ENCODE data around the gene FLYWCH2. TPM values are rescaled to one million over a fixed set of nuclear protein-coding genes. Genes with fewer than 3 reads are reported as not detected.
A peak's percentile ranks its signal among the peaks of the same experiment; 100 is the strongest.

Gene FLYWCH2
- total RNA-seq, 1 experiment from 2014 or later, result 33.7 TPM

GRCh38 chr16:2839650-2840450 lies 43.2 kb upstream of the FLYWCH2 start:
- Histone ChIP-seq H3K4me2 (ENCODE audit: low read length) (no peak overlapping the region), H3K27ac (ENCODE audit: low read depth, low read length) (peak overlapping the region; percentile 7), H2AFZ (ENCODE audit: low read depth, low read length, poor library complexity, severe bottlenecking) (no peak overlapping the region), H3K36me3 (ENCODE audit: control insufficient read depth in 1 of 2, insufficient read depth in 2 of 2, low read length in 2 of 2) (no peaks in the 10 kb centered on the region), H3K4me3 (replicated peaks in 1 of 2; ENCODE audit: low read depth in 1 of 2, low read length in 2 of 2) (no peak overlapping the region), H3K9me2 (ENCODE audit: insufficient read depth) (no peaks in the 10 kb centered on the region), H4K20me1 (ENCODE audit: insufficient read depth) (no peaks in the 10 kb centered on the region), H3K79me2 (ENCODE audit: insufficient read depth, low read length) (no peaks in the 10 kb centered on the region), H3K9ac (ENCODE audit: low read length) (0 out of 2 replicates have a peak overlapping the region, but pooled peaks have one; percentile 2), H3K9me3 (ENCODE audit: control insufficient read depth in 1 of 2, insufficient read depth in 1 of 2, low read depth in 1 of 2, low read length in 2 of 2) (no peaks in the 10 kb centered on the region), H3K27me3 (ENCODE audit: insufficient read depth, low read length) (no peaks in the 10 kb centered on the region), H3K4me1 (ENCODE audit: control insufficient read depth in 1 of 2, insufficient read depth in 2 of 2, low read length in 2 of 2) (peaks cover 25 to 72% of the 10 kb centered on the region in 2 experiments)
- ChIA-PET RAD21 (ENCODE audit: low non-redundant PET in 1 of 2, low total read pairs in 2 of 2, uncharacterized antibody in 2 of 2, unreplicated experiment in 2 of 2) (interaction anchor here (1.0 to 2.3 kb wide), 3 partner anchors 28 to 87 kb away, joined by 3 to 10 read pairs (median 5); no protein-coding TSS in a partner anchor), CTCF (interaction anchor here (0.7 to 2.6 kb wide), 14 partner anchors 15 to 87 kb away, joined by 3 to 42 read pairs (median 8); partner anchors contain the start of genes FLYWCH1, FLYWCH2 and PRSS22), POLR2A (interaction anchor here (0.6 to 2.1 kb wide), 7 partner anchors 17 to 88 kb away, joined by 3 to 14 read pairs (median 5); partner anchors contain the start of genes FLYWCH1, FLYWCH2 and SRRM2)
- DNase-seq (ENCODE audit: low read depth, low spot score), result no peak
- BruUV-seq (replicated peaks), result no TSS peak
- intact Hi-C loops (cut with micrococcal nuclease), result loop anchor here (2.0 kb wide), 2 partner anchors 65 to 121 kb away; no protein-coding TSS in a partner anchor
- TF ChIP-seq FOSL1 (IDR thresholded peaks at IDR 0.05; ENCODE audit: low read depth) (no peak), CTCF (IDR thresholded peaks at IDR 0.05 in 2 of 3, conservative IDR thresholded peaks at IDR 0.05 in 1 of 3; ENCODE audit: borderline replicate concordance in 1 of 3, insufficient read depth in 1 of 3, low read depth in 2 of 3, low read length in 2 of 3) (no peak), TCF7L2 (IDR thresholded peaks at IDR 0.05; ENCODE audit: borderline replicate concordance, extremely low read depth, insufficient read depth, insufficient read length) (no peak), REST (IDR thresholded peaks at IDR 0.05; ENCODE audit: low read depth) (no peak), CBX3 (IDR thresholded peaks at IDR 0.05; ENCODE audit: low read depth) (no peak), EGR1 (IDR thresholded peaks at IDR 0.05; ENCODE audit: low read depth) (no peak), MAX (IDR thresholded peaks at IDR 0.05) (no peak), RAD21 (IDR thresholded peaks at IDR 0.05; ENCODE audit: low read depth) (no peak), CEBPB (IDR thresholded peaks at IDR 0.05; ENCODE audit: low read depth) (no peak)
- ATAC-seq, result no peak
